Osteocyte (in vitro differentiated cells): ENCODE data around the gene ARHGEF26. TPM values are rescaled to one million over a fixed set of nuclear protein-coding genes. Genes with fewer than 3 reads are reported as not detected.

ENCODE experiments used
- DNase-seq: peaks from one replicate; pipeline ENCODE4 v3.0.0; 2021; ENCODE audit warnings: mixed read lengths; ENCODE audit not compliant: unreplicated experiment; ENCODE audit errors: extremely low spot score
- H3K27ac Mint-ChIP-seq: one replicate; pipeline ENCODE4 v1.8.0; 2021; ENCODE audit warnings: mild to moderate bottlenecking, mixed read lengths; ENCODE audit not compliant: unreplicated experiment
- H3K27me3 Mint-ChIP-seq: one replicate; pipeline ENCODE4 v1.8.0; 2021; ENCODE audit warnings: mixed read lengths; ENCODE audit not compliant: unreplicated experiment
- H3K36me3 Mint-ChIP-seq: one replicate; pipeline ENCODE4 v1.8.0; 2021; ENCODE audit warnings: mixed read lengths; ENCODE audit not compliant: unreplicated experiment
- H3K4me1 Mint-ChIP-seq: one replicate; pipeline ENCODE4 v1.8.0; 2021; ENCODE audit warnings: mixed read lengths; ENCODE audit not compliant: unreplicated experiment
- H3K4me3 Mint-ChIP-seq: one replicate; pipeline ENCODE4 v1.8.0; 2021; ENCODE audit warnings: mild to moderate bottlenecking, moderate library complexity, mixed read lengths; ENCODE audit not compliant: unreplicated experiment
- H3K9me3 Mint-ChIP-seq: one replicate; pipeline ENCODE4 v1.8.0; 2021; ENCODE audit warnings: mixed read lengths; ENCODE audit not compliant: unreplicated experiment
- total RNA-seq: library from RNA; stranded (reverse); gene quantifications from 2 replicates; pipeline ENCODE4 v1.2.1, GENCODE V29; 2021
- TF ChIP-seq, protein P1 (sequence below): fragments of 200-600 bp; sonication (generic); IDR thresholded peaks from 2 replicates; pipeline ENCODE4 v1.5.0; 2021; ENCODE audit warnings: antibody characterized with exemption, mild to moderate bottlenecking, moderate library complexity

The ARHGEF26 gene
- total RNA-seq, 1 donor from 2014 or later: 5.4 TPM

- DNase-seq: no peak
- no peaks in the 10 kb centered on the region for H3K9me3 Mint-ChIP-seq
- H3K4me3 Mint-ChIP-seq: no peak overlapping the region
- peaks cover 33% of the 10 kb centered on the region for H3K36me3 Mint-ChIP-seq
- TF ChIP-seq, protein P1, sequence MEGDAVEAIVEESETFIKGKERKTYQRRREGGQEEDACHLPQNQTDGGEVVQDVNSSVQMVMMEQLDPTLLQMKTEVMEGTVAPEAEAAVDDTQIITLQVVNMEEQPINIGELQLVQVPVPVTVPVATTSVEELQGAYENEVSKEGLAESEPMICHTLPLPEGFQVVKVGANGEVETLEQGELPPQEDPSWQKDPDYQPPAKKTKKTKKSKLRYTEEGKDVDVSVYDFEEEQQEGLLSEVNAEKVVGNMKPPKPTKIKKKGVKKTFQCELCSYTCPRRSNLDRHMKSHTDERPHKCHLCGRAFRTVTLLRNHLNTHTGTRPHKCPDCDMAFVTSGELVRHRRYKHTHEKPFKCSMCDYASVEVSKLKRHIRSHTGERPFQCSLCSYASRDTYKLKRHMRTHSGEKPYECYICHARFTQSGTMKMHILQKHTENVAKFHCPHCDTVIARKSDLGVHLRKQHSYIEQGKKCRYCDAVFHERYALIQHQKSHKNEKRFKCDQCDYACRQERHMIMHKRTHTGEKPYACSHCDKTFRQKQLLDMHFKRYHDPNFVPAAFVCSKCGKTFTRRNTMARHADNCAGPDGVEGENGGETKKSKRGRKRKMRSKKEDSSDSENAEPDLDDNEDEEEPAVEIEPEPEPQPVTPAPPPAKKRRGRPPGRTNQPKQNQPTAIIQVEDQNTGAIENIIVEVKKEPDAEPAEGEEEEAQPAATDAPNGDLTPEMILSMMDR: no peak
- no peak overlapping the region for H3K27ac Mint-ChIP-seq
- peaks cover 3% of the 10 kb centered on the region for H3K4me1 Mint-ChIP-seq
- no peaks in the 10 kb centered on the region for H3K27me3 Mint-ChIP-seq
These were observed 130.4 kb downstream of the ARHGEF26 start for GRCh38 chr3:154251610-154252009.

- Mint-ChIP-seq H3K4me1 (peaks cover 3% of the 10 kb centered on the region), H3K36me3 (peaks cover 38% of the 10 kb centered on the region), H3K9me3 (no peaks in the 10 kb centered on the region), H3K27me3 (no peaks in the 10 kb centered on the region), H3K4me3 (peak overlapping the region; percentile 39), H3K27ac (no peak overlapping the region)
- peak; percentile 95 for DNase-seq
- TF ChIP-seq, protein P1: peak; percentile 94
These were observed 131.8 kb downstream of the ARHGEF26 start for GRCh38 chr3:154252759-154253638.

GRCh38 chr3:154254527-154254926 is 133.3 kb downstream of the ARHGEF26 start:
- no peak overlapping the region for H3K4me3 Mint-ChIP-seq
- H3K4me1 Mint-ChIP-seq: peaks cover 3% of the 10 kb centered on the region
- no peaks in the 10 kb centered on the region for H3K27me3 Mint-ChIP-seq
- no peak overlapping the region for H3K27ac Mint-ChIP-seq
- peaks cover 5% of the 10 kb centered on the region for H3K9me3 Mint-ChIP-seq
- TF ChIP-seq, protein P1: no peak
- H3K36me3 Mint-ChIP-seq: peaks cover 47% of the 10 kb centered on the region
- DNase-seq: no peak

GRCh38 chr3:154273381-154273780 is 152.2 kb downstream of the ARHGEF26 start:
- H3K36me3 Mint-ChIP-seq: peaks cover 44% of the 10 kb centered on the region

DNA sequence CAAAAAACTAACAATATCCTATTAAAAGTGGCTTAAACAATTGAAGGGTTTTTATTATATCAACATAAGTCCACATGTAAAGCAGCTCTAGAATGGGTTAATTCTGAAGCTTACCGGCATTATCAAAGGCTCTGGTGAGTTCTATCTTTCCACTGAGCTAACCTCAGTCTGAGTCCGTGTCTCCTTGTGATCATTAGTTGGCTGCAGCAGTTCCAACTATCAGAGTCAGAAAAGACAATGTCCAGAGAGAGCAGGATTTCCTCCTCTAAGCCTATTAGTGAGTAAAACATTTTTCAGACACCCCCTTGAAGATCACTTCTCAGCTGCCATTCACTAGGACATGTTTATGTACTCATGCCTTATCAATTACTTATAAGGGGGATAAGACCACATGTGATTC is 153.2 kb downstream of the ARHGEF26 start:
- no peak for DNase-seq
- Mint-ChIP-seq H3K27ac (no peak overlapping the region), H3K4me3 (no peak overlapping the region), H3K36me3 (peaks cover 47% of the 10 kb centered on the region), H3K9me3 (no peaks in the 10 kb centered on the region), H3K4me1 (no peaks in the 10 kb centered on the region), H3K27me3 (no peaks in the 10 kb centered on the region)
- TF ChIP-seq, protein P1: no peak

More at GRCh38 chr3:154273381-154273780, 152.2 kb downstream of the ARHGEF26 start:
- H3K4me3 Mint-ChIP-seq: no peak overlapping the region
- H3K4me1 Mint-ChIP-seq: no peaks in the 10 kb centered on the region
- DNase-seq: no peak
- no peaks in the 10 kb centered on the region for H3K9me3 Mint-ChIP-seq
- H3K27me3 Mint-ChIP-seq: no peaks in the 10 kb centered on the region
- no peak overlapping the region for H3K27ac Mint-ChIP-seq
- TF ChIP-seq, protein P1: no peak
